PFSK-1 (cell line): ENCODE results near the gene LIPG.

ENCODE experiments used
- FOXP2 ChIP-seq: optimal IDR thresholded peaks from 2 replicates; pipeline ENCODE3; 2011; ENCODE audit warnings: borderline replicate concordance, control low read depth, inconsistent platforms; ENCODE audit not compliant: insufficient read depth; ENCODE audit errors: extremely low read length, extremely low read depth
- POLR2AphosphoS5 ChIP-seq: IDR thresholded peaks from 2 replicates; pipeline ENCODE4 v1.6.1; 2012; ENCODE audit warnings: low read depth, mild to moderate bottlenecking, control low read depth, low read length, moderate library complexity
- SIN3A ChIP-seq: IDR thresholded peaks from 2 replicates; pipeline ENCODE4 v1.6.1; 2012; ENCODE audit warnings: mild to moderate bottlenecking, low read length, moderate library complexity, borderline replicate concordance; ENCODE audit not compliant: insufficient read depth
- TAF1 ChIP-seq: IDR thresholded peaks from 2 replicates; pipeline ENCODE4 v1.6.1; 2012; ENCODE audit warnings: low read length, control low read depth, borderline replicate concordance; ENCODE audit not compliant: insufficient read depth
- TF ChIP-seq, protein P1 (sequence below), 2 experiments: IDR thresholded peaks; 2 replicates each; pipeline versions ENCODE4 v1.6.1 to v1.8.0; 2011 to 2012; ENCODE audit warnings: low read depth in 2 of 2, low read length in 2 of 2, control low read depth in 1 of 2, inconsistent platforms in 1 of 2, mild to moderate bottlenecking in 1 of 2, moderate library complexity in 1 of 2; ENCODE audit not compliant: insufficient read depth in 1 of 2

The LIPG gene

GRCh38 chr18:49588971-49589370 lies 27.1 kb downstream of the LIPG start:
- TF ChIP-seq SIN3A (no peak), TAF1 (no peak), POLR2AphosphoS5 (no peak), FOXP2 (no peak)
- TF ChIP-seq, protein P1, sequence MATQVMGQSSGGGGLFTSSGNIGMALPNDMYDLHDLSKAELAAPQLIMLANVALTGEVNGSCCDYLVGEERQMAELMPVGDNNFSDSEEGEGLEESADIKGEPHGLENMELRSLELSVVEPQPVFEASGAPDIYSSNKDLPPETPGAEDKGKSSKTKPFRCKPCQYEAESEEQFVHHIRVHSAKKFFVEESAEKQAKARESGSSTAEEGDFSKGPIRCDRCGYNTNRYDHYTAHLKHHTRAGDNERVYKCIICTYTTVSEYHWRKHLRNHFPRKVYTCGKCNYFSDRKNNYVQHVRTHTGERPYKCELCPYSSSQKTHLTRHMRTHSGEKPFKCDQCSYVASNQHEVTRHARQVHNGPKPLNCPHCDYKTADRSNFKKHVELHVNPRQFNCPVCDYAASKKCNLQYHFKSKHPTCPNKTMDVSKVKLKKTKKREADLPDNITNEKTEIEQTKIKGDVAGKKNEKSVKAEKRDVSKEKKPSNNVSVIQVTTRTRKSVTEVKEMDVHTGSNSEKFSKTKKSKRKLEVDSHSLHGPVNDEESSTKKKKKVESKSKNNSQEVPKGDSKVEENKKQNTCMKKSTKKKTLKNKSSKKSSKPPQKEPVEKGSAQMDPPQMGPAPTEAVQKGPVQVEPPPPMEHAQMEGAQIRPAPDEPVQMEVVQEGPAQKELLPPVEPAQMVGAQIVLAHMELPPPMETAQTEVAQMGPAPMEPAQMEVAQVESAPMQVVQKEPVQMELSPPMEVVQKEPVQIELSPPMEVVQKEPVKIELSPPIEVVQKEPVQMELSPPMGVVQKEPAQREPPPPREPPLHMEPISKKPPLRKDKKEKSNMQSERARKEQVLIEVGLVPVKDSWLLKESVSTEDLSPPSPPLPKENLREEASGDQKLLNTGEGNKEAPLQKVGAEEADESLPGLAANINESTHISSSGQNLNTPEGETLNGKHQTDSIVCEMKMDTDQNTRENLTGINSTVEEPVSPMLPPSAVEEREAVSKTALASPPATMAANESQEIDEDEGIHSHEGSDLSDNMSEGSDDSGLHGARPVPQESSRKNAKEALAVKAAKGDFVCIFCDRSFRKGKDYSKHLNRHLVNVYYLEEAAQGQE (IDR thresholded peaks at IDR 0.05; ENCODE audit: insufficient read depth in 1 of 2, low read depth in 2 of 2, low read length in 2 of 2): no peak

- TF ChIP-seq SIN3A: no peak
- TF ChIP-seq, protein P1 (IDR thresholded peaks at IDR 0.05; ENCODE audit: insufficient read depth in 1 of 2, low read depth in 2 of 2, low read length in 2 of 2): no peak
- TF ChIP-seq TAF1: no peak
Observed at GRCh38 chr18:49590608-49591007, 28.8 kb downstream of the LIPG start.

- TF ChIP-seq FOXP2 (no peak), TAF1 (no peak), POLR2AphosphoS5 (no peak), SIN3A (no peak)
- TF ChIP-seq, protein P1 (IDR thresholded peaks at IDR 0.05; ENCODE audit: insufficient read depth in 1 of 2, low read depth in 2 of 2, low read length in 2 of 2): no peak
Observed at GRCh38 chr18:49591271-49591670, 29.4 kb downstream of the LIPG start.

DNA sequence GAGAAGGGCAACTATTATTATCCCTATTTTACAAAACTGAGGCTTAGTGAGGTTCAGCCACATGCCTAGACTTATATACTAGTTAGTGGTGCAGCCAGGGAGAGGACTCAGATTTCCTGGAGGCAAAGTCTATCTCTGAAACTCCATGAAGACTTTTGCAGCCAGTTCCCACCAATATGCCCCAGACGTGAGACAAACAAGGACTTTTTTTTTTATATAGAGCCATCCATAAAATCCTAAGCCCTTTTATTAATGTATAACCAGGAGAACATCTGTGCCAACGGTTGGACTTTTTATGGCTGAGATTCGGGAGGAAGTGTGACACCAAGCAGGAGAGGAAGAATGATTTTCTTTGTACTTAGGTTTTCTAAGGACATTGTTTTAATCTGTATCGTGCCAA lies 29.9 kb downstream of the LIPG start:
- TF ChIP-seq FOXP2: no peak
- TF ChIP-seq, protein P1 (IDR thresholded peaks at IDR 0.05; ENCODE audit: insufficient read depth in 1 of 2, low read depth in 2 of 2, low read length in 2 of 2): no peak
- TF ChIP-seq SIN3A: no peak
- TF ChIP-seq POLR2AphosphoS5: no peak
- no peak for TF ChIP-seq TAF1

- TF ChIP-seq, protein P1 (IDR thresholded peaks at IDR 0.05; ENCODE audit: insufficient read depth in 1 of 2, low read depth in 2 of 2, low read length in 2 of 2): no peak
- TF ChIP-seq FOXP2 (no peak), SIN3A (no peak), POLR2AphosphoS5 (no peak), TAF1 (no peak)
Observed at GRCh38 chr18:49596687-49597086, 34.8 kb downstream of the LIPG start.
